Astrocyte of the spinal cord (primary cell): ENCODE results near the gene KIF5A.

Experiments used
- DNase-seq: peaks from one replicate; pipeline ENCODE4 v3.0.0; 2011; ENCODE audit warnings: low read depth, low spot score
- H3K4me3 ChIP-seq: 2 replicates; pipeline ENCODE4 v1.5.1; 2011; ENCODE audit warnings: low read depth, mild to moderate bottlenecking, low read length, moderate library complexity
- CTCF ChIP-seq: IDR thresholded peaks from 2 replicates; pipeline ENCODE4 v1.5.1; 2012; ENCODE audit warnings: low read depth, mild to moderate bottlenecking, low read length, inconsistent platforms
- in situ Hi-C: cut with HindIII; loops from 2 replicates; pipeline ENCODE4 v1.10.0; 2017; ENCODE audit warnings: low sequenced_read_pairs

KIF5A gene

GRCh38 chr12:57521525-57522010, 28.3 kb upstream of the KIF5A start:
- in situ Hi-C loops = no loop called here
- H3K4me3 ChIP-seq = no peak overlapping the region
- DNase-seq = peak; percentile 58
- no peak for TF ChIP-seq CTCF

- peak within 1 kb of the TSS; percentile 85 for H3K4me3 ChIP-seq
- in situ Hi-C loops = no loop called here
- no peak for TF ChIP-seq CTCF
- DNase-seq = peak; percentile 96
These were observed 27.6 kb upstream of the KIF5A start, which contains the start of gene MBD6 for GRCh38 chr12:57522011-57522886. TSS of gene MBD6 (plus strand) at chr12:57522824. CDS start at chr12:57524304, 1,480 bp downstream.

- in situ Hi-C loops = no loop called here
- DNase-seq = peak; percentile 56
- H3K4me3 ChIP-seq = peak overlapping the region; percentile 85
- no peak for TF ChIP-seq CTCF
These were observed 26.7 kb upstream of the KIF5A start for GRCh38 chr12:57522887-57523705.

GRCh38 chr12:57523706-57524614, 25.9 kb upstream of the KIF5A start:
- no peak for DNase-seq
- TF ChIP-seq CTCF = no peak
- H3K4me3 ChIP-seq = peak overlapping the region; percentile 85
- in situ Hi-C loops = no loop called here

GRCh38 chr12:57524814-57525614, 24.8 kb upstream of the KIF5A start:
- no peak for TF ChIP-seq CTCF
- H3K4me3 ChIP-seq = no peak overlapping the region
- DNase-seq = no peak
- in situ Hi-C loops = no loop called here
